AG20443 (cell line): ENCODE data around the gene ARHGEF12.

Experiments used
- DNase-seq: peaks from one replicate; pipeline ENCODE4 v3.0.0; 2012; ENCODE audit warnings: low spot score, mixed read lengths

Gene ARHGEF12

DNA sequence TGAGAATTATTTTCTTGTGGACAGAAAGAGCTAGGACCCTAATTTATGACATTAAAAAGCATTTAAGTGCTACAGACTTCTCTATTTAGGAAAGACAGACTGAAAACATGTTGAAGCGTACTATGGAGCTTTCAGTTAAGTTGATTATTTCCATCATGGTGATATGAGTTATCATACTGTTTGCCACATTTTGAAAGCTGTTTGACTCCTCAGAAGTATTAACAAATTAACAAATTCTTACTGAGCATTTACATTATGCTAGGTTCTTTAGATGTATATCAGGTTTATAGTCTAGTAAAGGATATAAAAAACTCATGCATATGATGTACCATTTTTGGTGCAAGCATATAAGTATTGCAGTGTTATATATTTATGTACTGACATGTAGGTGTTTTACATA lies 50.1 kb downstream of the ARHGEF12 start:
- DNase-seq = no peak

DNA sequence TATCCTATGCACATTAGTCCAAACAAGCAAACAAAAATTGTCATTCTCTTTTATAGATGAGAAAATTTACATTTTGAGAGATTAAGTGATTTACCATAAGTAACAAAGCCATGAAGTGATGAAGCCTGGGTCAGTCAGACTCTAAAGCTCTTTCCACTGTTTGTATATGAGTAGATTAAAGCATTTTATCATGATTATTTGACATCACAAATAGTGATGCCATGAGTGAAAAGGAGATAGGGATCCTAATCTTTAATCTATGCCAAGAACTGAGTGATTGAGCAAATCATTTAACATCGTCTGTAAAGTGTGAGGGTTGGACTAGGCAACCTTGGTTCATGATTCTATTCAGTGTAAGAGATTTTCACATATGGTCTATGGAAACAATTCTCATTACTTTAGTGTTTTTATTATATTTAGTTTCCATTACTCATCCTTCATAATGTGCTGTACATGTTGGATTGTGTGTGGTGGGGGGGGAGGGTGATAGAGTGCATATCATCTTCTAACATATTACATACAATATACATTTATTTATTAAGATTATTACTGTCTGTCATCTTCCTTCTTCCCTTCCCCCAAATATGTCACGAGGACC lies 50.7 kb downstream of the ARHGEF12 start:
- no peak for DNase-seq

DNA sequence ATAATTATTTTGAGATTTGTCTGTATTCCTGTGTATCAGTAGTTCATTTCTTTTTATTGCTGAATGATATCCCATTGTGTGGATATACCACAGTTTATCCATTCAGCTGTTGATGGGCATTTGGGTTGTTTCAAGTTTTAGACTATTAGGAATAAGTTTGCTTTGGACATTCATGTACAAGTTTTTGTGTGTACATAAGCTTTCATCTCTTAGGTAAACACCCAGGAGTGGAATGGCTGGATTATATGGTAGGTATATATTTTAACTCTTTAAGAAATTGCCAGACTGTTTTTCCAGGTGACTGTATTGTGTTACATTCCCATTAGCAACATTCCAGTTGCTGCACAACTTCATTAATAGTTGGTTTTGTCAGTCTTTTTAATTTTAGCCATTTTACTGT lies 52.0 kb downstream of the ARHGEF12 start:
- no peak for DNase-seq

DNA sequence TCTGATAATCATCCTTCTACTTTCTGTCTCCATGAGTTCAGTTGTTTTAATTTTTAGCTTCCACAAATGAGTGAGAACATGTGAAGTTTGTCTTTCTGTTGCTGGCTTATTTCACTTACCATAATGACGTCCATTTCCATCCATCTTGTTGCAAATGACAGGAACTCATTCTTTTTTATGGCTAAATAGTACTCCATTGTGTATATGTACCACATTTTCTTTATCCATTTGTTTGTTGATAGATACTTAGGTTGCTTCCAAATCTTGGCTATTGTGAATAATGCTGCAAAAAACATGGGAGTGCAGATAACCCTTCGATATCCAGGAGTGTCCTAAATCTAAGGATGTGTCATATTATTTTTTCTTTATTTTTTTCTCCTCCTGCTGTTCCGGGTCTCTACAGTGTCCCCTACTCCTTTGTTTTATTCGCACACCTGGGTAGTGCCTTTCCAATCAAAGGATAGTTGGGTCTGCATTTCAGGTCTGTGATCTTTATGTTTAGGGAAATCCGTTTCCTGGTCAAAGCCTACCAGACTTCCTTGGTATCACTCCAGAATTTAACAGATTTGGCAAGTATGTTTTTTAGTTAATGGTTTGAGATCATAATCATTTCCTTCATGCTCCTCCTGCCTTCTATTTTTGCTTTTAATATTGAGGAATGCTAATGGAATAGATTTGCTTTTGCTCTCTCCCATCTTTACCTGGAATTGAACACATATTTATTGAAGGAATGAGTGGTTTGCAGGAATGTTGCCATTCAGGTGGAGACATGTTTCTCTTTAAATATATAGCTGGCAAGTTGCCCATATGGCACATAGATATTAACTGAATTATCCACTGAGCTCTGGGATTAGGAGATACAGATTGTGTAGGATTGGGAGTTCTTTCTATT lies 53.7 kb downstream of the ARHGEF12 start:
- no peak for DNase-seq

GRCh38 chr11:120390585-120390922 lies 54.3 kb downstream of the ARHGEF12 start:
- no peak for DNase-seq

DNA sequence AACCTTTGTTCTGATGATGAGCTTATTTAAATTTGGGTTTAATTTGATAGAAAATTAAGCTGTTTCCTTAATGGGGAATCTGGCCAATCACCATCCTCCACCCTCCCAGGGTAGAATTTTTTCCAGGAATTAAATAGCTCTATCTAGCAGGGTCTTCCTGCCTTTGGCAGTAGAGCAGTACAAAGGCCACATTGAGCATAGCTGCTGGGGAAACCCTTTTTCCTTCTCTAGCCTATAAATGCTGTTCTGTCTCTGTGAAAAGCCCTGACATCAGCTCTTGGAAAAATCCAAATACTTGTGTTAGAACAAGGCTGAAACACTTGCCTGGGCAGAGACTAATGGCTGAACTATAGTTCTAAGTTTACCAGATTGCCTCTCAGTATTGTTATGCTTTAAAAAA lies 55.1 kb downstream of the ARHGEF12 start:
- no peak for DNase-seq

DNA sequence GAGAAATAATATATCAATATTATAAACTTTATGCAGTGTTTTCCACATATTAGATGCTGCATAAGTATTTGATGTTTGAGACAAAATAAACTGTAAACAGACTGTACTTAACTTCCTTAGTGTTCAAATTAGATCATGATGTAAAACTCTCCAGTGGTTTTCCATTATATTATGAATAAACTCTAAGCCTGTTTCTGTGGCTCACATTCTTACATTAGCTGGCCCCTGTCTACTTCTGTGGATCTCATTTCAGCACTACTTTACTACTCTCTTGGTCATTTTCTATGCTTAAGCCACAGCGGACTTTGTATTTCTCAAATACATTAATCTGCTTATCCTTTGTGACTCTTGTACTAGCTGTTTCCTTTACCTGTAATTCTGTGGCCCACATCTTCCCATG lies 55.6 kb downstream of the ARHGEF12 start:
- no peak for DNase-seq

DNA sequence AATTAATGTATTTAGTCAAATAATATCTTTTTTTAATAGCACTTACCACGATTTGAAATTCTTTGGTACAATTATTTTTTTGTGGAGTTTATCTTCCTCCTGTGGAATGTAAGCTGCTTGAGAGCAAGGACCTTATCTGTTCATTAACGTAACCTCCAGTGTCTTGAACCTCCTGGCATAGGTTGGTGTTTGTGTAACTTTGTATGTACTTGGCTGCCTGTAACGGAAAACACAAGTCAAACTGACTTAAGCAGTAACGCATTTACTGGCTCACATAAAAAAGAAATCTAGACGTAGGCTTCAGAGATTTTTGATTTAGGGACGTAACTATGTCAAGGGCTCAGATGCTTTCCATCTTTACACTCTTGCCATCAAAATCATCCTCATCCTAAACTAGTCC lies 56.1 kb downstream of the ARHGEF12 start:
- DNase-seq = no peak

DNA sequence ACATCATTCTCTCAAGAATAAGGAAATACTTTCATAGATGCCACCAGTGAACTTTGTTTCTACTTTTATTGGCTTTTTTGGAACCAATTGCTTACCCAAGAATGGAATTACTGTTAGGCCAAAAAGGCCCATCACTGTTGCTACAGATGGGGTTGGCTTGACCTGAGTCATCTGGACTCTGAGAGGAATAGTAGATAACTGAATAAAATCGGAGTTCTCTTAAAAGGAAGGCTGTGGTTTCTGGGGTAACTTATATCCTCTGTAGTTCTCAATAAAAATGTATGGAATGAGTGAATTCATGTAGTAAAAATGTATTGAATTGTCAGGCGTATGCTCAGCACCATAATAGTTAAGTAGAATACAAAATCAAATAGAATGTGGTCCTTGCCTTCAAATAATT lies 56.6 kb downstream of the ARHGEF12 start:
- DNase-seq = no peak

GRCh38 chr11:120394119-120394518 lies 57.9 kb downstream of the ARHGEF12 start:
- no peak for DNase-seq

- DNase-seq = no peak
These were observed 59.6 kb downstream of the ARHGEF12 start for GRCh38 chr11:120395778-120396177.

GRCh38 chr11:120398132-120398531 lies 61.9 kb downstream of the ARHGEF12 start:
- DNase-seq = peak; percentile 9

DNA sequence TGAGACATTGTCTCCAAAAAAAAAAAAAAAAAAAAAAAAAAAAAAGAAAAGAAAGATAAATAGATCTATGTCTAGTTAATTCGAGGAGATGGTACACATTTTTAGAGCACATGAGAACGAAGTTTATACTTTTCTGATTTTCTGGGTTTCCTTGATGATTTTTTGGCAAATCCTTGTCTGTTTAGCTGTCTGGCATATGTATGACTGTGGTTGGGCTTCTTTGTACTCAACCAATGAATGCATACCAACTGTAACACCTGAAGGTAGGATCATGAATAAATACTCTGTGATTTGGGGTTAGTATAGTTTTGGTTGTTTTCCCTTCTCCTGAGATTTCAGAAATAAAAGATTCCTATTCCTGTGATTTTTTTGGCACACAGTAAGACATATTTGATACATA lies 63.1 kb downstream of the ARHGEF12 start:
- DNase-seq = no peak

GRCh38 chr11:120400564-120401364 lies 64.6 kb downstream of the ARHGEF12 start:
- DNase-seq = peak; percentile 86

- DNase-seq = no peak
These were observed 65.3 kb downstream of the ARHGEF12 start for GRCh38 chr11:120401506-120401905.

GRCh38 chr11:120403966-120404365 lies 67.8 kb downstream of the ARHGEF12 start:
- no peak for DNase-seq

DNA sequence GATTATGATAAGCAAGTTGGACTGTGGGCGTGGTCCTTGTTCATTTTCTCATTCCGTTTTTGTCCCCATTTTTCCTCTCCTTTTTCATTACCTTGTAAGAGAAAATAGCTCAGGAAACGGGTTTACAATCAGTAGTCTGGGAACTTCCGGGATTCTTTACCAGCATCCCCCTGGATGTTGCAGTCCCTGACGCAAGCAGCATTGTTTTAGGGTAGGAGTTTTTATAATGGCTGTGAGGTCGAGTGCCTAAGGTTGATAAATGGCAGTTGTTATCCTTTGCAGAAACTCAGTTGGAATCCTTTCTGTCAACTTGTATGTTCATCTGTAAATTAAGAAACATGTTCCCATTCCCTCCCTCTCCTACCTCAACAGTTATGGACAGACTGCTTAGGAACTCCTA lies 68.3 kb downstream of the ARHGEF12 start:
- no peak for DNase-seq

DNA sequence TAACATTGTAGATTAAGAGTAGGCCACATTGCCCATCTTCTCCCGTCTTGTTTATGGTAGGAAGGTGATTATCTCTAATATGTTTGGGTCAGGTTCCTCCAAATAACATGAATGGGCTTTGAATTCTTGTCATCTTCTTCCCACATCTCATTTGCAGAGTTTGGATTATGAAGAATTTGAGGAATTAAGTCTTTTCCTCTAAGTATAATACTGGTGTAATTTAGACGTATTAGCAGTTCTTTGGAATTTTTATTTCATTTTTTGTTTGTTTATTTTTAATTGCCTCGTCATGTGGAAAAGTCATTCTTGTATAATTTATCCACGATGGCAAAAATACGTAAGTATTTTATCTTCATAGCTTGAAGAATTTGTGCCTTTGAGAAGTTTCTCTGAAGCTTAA lies 73.4 kb downstream of the ARHGEF12 start:
- DNase-seq = no peak

GRCh38 chr11:120410622-120411380 lies 74.6 kb downstream of the ARHGEF12 start:
- no peak for DNase-seq

DNA sequence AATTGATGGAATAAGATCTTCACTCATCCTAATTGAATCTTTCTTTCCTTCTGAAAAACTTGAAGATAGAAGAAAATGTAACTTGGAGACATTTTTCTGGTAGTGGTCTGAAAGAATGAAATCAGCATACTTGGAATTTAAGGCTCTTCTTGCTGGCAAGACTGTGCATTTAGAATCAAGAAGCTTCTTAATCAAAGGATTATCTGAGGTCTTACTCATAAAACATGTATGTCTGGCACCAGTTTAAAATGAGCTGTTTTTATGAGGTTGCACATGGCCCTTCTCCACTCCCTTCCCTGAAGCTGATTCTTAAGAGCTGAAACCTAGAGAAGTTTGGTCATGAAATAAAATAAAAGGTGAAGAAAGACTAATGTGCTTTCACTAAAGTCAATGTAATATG lies 77.3 kb downstream of the ARHGEF12 start:
- peak; percentile 50 for DNase-seq

- no peak for DNase-seq
These were observed 84.4 kb downstream of the ARHGEF12 start for GRCh38 chr11:120420572-120420971.
